Activated CD4-positive, CD25-positive, alpha-beta regulatory T cell (primary cell): Measurements from ENCODE around the gene NOXO1.
"Not testable (repeated sequence)": the region's sequence is repeated elsewhere in the genome, so short reads cannot be mapped to it uniquely, and the experiment has no call there.

ENCODE experiments used
- DNase-seq, 4 experiments: peaks; one replicate each; lab custom pipeline; 2025; lab: John Stamatoyannopoulos, UW

The NOXO1 gene

GRCh38 chr16:1941162-1942046 lies 39.9 kb downstream of the NOXO1 start:
- DNase-seq = no peak

- DNase-seq = no peak
Observed at GRCh38 chr16:1940273-1941161, 40.8 kb downstream of the NOXO1 start.

- not testable (repeated sequence) for DNase-seq
Observed at GRCh38 chr16:1939833-1940232, 41.4 kb downstream of the NOXO1 start.

- no peak for DNase-seq
Observed at GRCh38 chr16:1938910-1939309, 42.4 kb downstream of the NOXO1 start.

GRCh38 chr16:1938316-1938715 lies 43.0 kb downstream of the NOXO1 start:
- no peak for DNase-seq

- DNase-seq = no peak
Observed at GRCh38 chr16:1936945-1937479, 44.3 kb downstream of the NOXO1 start.

- no peak for DNase-seq
Observed at GRCh38 chr16:1933097-1933661, 48.1 kb downstream of the NOXO1 start.

GRCh38 chr16:1932050-1933028 lies 48.9 kb downstream of the NOXO1 start:
- no peak for DNase-seq

- DNase-seq = no peak
Observed at GRCh38 chr16:1930338-1930720, 50.9 kb downstream of the NOXO1 start.

- peak; percentile 87 to 95 (median 91) for DNase-seq
Observed at GRCh38 chr16:1929578-1930337, 51.5 kb downstream of the NOXO1 start.

GRCh38 chr16:1929105-1929504 lies 52.2 kb downstream of the NOXO1 start:
- DNase-seq = no peak
